Posterior vena cava (tissue), 2 donors: ENCODE results near the gene TECPR1. TPM values are rescaled to one million over a fixed set of nuclear protein-coding genes. Genes with fewer than 3 reads are reported as not detected.

Experiments
- DNase-seq: peaks from one replicate; pipeline ENCODE4 v3.0.0-alpha.2; 2020; ENCODE audit warnings: low spot score
- intact Hi-C, 2 donors: fragments of 100-400 bp; cut with DNase I; formaldehyde crosslinking; loops; one replicate each; pipeline versions ENCODE4 v1.14.1 to v1.14.2; 2022 to 2023
- total RNA-seq, 2 donors: library from RNA; stranded (reverse); fragmentation: NEBNext Ultra II Directional; extraction: Animal tissue kit (Norgen Biotek cat#: 25700); gene quantifications; one replicate each; pipeline ENCODE4 v1.2.1, GENCODE V29; 2021
- donor health status: DM: yes; HTN: yes; CAD: no.
- donor health status: DM: yes; HTN: yes; CAD: no.

Gene TECPR1
- total RNA-seq, 2 donors from 2014 or later, result 29.7 to 36.7 TPM

DNA sequence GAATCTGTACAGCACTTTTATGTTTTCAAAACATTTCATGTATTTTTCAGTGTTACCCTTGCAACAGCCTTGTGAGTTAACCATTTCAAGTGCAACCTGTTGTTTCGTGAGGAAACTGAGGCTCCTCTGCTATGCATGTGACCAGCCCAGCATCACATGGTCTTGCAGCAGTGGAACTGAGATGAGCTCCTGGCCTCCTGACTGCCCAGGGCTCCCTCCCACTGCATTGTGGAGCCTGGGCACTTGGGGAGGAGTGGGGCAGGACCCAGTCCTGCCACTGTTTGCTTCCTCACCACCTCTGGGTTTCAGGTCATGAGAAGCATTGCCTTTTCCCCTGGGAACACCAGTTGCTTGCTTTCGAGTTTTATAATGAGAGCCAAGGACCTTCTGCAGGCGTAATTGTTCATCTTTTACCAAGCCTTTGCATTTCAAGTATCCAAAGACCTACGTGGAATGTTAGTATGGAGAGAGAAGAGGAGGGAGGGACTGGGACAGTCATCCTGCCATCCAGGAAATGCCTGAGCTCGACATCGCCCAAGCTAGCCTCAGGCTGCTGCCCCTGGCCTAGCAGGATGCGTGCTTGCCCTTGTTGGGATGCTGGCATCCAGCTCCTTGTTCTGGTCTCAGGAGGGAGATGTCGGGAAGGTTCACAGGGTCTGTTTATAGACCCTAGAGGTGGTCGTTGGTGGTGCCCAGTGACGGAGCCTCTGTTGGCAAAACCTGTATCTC is 73.1 kb downstream of the TECPR1 start:
- intact Hi-C loops, result no loop called here
- no peak for DNase-seq

GRCh38 chr7:98178321-98178720 is 73.7 kb downstream of the TECPR1 start:
- no peak for DNase-seq
- intact Hi-C loops, result no loop called here

GRCh38 chr7:98177553-98177952 is 74.5 kb downstream of the TECPR1 start:
- intact Hi-C loops, result no loop called here
- no peak for DNase-seq

DNA sequence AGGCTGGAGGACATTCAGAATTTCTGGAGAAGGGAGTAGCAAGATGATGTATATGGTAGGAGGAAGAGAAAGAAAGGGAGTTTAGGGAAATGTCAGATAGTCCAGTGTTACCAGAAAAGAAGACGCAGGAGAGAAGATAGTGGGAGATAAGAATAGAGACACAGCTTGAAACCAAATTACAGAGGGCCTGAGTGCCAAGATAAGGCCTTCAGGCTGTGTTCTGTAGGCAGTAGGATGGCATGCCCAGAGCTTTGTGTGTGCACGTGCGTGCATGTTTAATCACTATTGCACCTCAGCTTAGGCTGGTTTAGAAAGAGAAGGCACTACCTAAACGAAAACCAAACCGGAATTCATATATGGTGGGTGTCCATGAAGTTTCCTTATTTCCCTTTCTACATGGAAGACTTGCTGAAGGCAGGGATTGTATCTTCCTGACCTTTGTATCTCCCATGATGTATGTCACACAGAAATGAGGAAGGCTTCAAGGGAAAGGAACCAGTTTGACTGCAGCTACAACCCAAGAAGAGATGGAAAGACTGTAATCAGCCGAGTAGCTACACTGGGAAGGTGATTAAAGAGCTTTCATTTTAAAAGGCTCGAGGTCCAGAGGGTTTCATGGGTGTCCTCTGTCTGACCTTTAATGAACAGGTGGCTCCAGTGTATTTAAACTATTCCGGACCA is 76.6 kb downstream of the TECPR1 start:
- intact Hi-C loops, result no loop called here

DNA sequence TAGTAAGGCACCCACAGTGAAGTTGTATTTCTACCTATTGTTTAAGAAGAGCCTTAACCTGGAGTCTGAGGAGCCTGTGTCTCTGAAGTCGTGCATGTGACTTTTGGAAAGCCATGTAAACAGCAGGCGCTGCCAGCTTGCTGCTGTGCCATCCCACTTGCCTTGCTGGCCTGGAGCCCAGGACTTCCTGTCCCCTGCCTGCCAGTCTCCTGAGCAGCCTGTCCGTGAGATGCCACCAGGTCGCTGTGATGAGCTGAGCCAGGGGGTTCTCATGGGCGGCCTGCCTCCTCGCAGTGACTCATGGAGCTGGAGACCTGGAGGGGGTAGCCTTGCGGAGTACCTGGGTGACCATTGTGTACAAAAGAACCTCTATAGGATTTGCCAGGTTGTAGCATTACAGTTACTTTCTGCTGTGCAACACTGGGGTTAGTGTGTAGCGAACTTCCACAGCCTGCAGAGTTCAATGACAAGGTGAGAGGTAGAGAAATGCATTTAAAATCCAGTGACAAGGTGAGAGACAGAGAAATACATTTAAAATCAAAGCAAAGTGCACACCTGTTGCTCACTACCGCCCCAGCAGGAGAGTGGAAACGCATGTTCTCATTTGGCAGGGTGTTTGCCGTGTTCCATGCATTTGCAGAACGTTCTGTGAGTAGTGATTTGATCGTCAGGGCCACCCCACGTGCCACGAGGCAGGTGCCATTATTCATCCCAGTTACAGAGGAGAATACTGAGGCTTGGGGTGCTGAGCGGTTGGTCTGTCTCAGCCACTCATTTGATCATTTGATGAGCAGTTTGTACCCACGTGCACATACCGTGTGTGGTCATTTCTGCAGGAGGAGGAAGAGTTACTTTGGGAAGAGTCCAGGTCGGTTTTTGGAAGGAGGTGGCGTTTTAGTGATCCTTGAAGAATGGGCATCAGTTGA is 77.4 kb downstream of the TECPR1 start:
- intact Hi-C loops, result no loop called here

More for the DNA sequence above, 76.6 kb downstream of the TECPR1 start:
- DNase-seq, result no peak

DNA sequence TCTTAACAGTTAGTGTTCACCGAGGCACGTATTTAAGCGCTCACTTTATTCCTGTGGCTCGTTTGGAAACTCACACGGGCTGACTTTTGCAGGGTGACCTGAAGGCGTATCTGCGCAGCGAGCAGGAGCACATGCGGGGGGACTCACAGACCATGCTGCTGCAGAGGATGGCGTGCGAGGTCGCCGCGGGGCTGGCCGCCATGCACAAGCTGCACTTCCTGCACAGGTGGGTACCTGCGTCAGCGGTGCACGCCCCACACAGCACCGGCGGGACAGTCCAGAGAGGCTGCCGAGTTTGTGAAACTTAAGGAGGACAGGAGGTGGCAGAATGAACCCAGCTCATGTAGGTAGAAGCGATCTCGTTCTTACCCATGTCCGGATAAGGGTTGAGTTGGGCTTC is 80.6 kb downstream of the TECPR1 start:
- no peak for DNase-seq
- intact Hi-C loops, result no loop called here

More for the DNA sequence above, 77.4 kb downstream of the TECPR1 start:
- no peak for DNase-seq

GRCh38 chr7:98170966-98171365 is 81.1 kb downstream of the TECPR1 start:
- intact Hi-C loops, result no loop called here
- DNase-seq, result no peak

GRCh38 chr7:98168904-98169621 is 83.0 kb downstream of the TECPR1 start:
- intact Hi-C loops, result loop anchor here (1.0 to 5.0 kb wide), 3 partner anchors 61 to 147 kb away; partner anchors contain the start of gene LMTK2 (in 1 of the 2)
- no peak for DNase-seq

DNA sequence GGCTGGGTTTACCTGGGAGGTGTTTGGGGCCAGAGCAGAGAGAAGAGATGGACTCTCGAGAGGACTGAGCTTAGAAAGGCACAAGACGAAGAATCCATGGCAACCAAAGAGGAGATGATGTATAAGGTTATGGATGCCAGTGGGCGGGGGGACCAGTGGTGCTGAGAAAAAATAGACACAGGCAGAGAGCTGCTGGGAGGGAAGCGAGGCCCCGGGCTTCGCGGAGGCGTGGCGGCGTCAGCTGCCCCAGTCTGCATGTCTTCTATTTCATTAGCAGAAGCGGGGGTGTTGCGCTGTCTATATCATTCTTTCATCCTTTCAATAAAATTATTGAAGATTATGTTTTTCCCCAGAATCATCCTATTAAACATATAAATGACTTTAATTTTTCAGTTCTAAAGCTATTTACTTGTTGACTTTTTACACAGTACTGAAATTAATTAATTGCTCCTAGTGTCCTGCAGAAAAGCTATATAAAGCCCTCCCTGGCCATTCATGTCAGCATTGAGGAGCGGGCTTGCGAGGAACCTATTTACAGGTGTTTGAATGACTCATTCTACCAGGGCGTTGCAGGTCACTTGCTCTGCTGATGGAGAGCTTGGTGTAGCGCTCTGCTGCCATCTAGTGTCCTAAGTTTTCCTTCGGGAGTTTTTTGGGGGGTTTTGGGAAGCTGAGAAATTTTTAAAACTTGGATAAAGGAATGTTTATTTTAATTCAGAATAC is 83.7 kb downstream of the TECPR1 start:
- intact Hi-C loops, result loop anchor here (1.0 to 5.0 kb wide), 3 partner anchors 60 to 146 kb away; partner anchors contain the start of gene LMTK2 (in 1 of the 2)
- DNase-seq, result no peak

DNA sequence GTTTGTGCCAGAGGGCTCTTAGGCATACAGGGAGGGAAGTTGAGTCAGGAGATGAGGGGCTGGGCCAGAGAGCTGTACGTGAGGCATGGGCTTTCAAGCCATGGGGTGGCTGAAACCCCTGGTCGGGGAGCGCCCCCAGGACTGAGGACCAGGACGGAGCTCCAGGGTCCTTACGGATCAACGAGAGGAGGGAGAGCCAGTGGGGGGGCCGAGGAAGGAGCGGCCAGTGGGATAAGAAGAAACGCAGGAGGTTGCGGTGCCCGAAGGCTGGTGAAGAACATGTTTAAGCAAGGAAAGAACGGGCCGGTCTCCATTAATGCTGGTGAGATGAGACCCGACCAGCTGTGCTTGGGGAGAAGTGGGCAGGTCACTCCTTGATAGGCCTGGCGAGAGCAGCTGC is 84.4 kb downstream of the TECPR1 start:
- intact Hi-C loops, result loop anchor here (1.0 to 5.0 kb wide), 3 partner anchors 59 to 145 kb away; partner anchors contain the start of gene LMTK2 (in 1 of the 2)
- DNase-seq, result no peak

DNA sequence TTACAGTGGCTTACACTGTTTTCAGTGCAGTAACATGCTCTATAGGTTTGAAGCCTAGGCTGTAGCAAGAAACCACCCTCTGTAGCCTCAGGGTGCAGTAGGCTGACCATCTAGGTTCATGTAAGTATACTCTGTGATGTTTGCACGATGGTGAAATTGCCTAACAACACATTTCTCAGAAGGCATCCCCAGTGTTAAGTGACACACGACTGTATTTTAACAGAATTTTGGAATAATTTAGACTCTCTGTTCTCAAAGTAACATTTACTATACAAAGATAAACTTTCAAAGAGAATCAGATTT is 85.4 kb downstream of the TECPR1 start:
- DNase-seq, result no peak
- intact Hi-C loops, result loop anchor here in 1 of 2 donors (5.0 kb wide), 2 partner anchors 59 to 144 kb away; partner anchors contain the start of gene LMTK2

DNA sequence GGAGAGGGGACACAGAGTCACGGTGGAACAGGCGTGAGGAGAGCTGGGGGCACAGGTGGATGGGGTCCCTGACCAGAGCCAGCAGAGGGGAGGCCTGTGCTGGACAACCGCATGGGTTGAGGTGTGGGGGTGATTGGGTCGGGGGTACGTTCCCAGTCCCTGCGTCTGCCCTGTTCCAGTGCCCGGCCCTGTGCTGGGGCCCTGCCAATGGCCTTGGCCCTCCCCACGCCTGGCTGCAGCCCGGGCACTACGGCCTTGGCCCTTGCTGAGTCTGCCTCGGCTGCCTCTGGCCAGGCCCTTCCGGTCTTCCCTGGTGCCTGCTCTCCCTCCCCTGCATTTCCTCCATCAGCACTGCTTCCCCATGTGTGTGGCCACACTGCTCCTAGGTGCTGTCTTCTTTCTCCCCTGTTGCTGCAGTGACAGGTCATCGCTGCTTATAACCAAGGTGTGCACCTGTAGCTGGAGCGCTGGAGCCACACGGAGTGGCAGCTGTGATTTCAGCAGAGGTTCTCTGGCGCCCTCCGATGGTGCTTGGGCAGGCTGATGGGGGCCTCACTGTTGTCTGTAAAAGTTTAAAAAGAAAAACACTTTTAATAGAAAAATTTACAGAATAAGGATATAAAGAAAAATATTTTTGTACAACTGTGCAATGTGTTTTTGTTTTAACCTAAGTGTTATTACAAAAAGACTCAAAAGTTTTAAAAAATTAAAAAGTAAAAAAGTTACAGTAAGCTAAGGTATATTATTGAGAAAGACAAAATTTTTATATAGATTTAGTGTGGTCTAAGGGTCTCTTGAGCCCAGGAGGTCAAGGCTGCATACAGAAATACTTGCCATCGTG is 86.0 kb downstream of the TECPR1 start:
- DNase-seq, result no peak
- intact Hi-C loops, result loop anchor here in 1 of 2 donors (5.0 kb wide), 2 partner anchors 59 to 144 kb away; partner anchors contain the start of gene LMTK2

Other genes starting within 250 kb of the TECPR1 start
- gene LMTK2, start 145.4 kb downstream of the TECPR1 start, total RNA-seq, result 10 to 100 TPM; 13.0 to 17.9 TPM
- gene BHLHA15, start 40.8 kb downstream of the TECPR1 start, total RNA-seq, result under 1 TPM in 1 of 2 donors, not detected in 1; 0.71 TPM
- 100 to 1,000 TPM; 183 to 193 TPM for gene BRI3, start 29.5 kb upstream of the TECPR1 start, total RNA-seq
- gene BAIAP2L1, start 148.9 kb upstream of the TECPR1 start, total RNA-seq, result 1 to 10 TPM; 1.5 to 1.6 TPM